Gastrocnemius medialis (tissue), 4 donors: ENCODE data around the gene GCC1.

Experiments used
- POLR2A ChIP-seq, 2 donors: fragments of 450-650 bp; IDR thresholded peaks; one replicate each; pipeline ENCODE4 v1.6.1; 2017; ENCODE audit warnings: antibody characterized with exemption in 2 of 2, mild to moderate bottlenecking in 2 of 2, moderate library complexity in 2 of 2
- TF ChIP-seq, protein P1 (sequence below), 5 experiments: fragments of 450-650 bp in 3 of 5; fragments of 200-600 bp in 2 of 5; sonication (generic) in 2 of 5; IDR thresholded peaks in 4 of 5; conservative IDR thresholded peaks in 1 of 5; 1 replicate in 4 of 5; 2 replicates in 1 of 5; pipeline ENCODE4 v1.5.1; 2016 to 2019; ENCODE audit warnings: antibody characterized with exemption in 5 of 5, mild to moderate bottlenecking in 3 of 5, moderate library complexity in 3 of 5

DNA sequence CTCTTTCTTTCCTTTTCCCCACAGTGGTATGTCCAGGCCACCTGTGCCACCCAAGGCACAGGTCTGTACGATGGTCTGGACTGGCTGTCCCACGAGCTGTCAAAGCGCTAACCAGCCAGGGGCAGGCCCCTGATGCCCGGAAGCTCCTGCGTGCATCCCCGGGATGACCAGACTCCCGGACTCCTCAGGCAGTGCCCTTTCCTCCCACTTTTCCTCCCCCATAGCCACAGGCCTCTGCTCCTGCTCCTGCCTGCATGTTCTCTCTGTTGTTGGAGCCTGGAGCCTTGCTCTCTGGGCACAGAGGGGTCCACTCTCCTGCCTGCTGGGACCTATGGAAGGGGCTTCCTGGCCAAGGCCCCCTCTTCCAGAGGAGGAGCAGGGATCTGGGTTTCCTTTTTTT lies 5.8 kb upstream of the GCC1 start:
- no peak for TF ChIP-seq POLR2A (IDR thresholded peaks at IDR 0.05)
- TF ChIP-seq, protein P1, sequence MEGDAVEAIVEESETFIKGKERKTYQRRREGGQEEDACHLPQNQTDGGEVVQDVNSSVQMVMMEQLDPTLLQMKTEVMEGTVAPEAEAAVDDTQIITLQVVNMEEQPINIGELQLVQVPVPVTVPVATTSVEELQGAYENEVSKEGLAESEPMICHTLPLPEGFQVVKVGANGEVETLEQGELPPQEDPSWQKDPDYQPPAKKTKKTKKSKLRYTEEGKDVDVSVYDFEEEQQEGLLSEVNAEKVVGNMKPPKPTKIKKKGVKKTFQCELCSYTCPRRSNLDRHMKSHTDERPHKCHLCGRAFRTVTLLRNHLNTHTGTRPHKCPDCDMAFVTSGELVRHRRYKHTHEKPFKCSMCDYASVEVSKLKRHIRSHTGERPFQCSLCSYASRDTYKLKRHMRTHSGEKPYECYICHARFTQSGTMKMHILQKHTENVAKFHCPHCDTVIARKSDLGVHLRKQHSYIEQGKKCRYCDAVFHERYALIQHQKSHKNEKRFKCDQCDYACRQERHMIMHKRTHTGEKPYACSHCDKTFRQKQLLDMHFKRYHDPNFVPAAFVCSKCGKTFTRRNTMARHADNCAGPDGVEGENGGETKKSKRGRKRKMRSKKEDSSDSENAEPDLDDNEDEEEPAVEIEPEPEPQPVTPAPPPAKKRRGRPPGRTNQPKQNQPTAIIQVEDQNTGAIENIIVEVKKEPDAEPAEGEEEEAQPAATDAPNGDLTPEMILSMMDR (IDR thresholded peaks at IDR 0.05 in 4 of 5, conservative IDR thresholded peaks at IDR 0.05 in 1 of 5): no peak
